GM21526 (cell line): ENCODE measurements around the gene MMD2.

ENCODE experiments used
- ATAC-seq: cut with Tn5 transposase; IDR thresholded peaks from one replicate; pipeline ENCODE4 v1.9.1; 2021; ENCODE audit warnings: moderate library complexity; ENCODE audit not compliant: unreplicated experiment, low FRiP score

Gene MMD2

DNA sequence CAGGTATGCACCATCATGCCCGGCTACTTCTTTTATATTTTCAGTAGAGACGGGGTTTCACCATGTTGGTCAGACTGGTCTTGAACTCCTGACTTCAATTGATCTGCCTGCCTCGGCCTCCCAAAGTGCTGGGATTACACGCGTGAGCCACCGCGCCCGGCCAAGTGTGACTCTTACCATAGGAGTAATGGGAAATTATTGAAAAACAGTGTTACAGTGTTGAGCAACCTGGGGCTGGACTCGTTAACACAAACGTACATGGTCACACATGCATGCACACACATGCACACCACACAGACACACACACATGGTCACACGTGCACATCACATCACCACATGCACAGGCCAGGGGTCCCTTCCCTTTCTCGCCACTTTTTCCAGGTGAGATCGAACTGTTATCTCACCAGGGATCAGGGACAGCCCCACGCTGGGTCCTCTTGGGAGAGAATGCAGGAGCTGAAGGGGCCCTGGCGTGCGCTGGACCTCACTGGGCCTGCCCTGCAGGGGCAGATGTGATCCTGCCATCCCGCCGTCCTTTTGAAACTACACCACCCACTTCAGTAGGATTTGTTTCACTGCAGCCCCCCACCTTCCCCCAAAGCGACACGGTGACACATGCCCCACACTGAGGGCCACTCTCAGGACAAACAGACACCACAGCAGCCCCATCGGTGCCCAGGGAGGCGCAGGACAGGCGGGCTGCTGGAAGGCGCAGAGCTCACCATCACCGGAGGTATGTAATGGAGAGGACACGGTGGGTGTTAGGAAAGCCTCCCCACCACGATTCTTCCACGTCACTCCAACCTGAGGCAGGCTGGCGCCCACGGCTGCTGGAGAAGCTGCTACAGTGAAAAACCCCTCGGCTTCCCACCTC is 85.7 kb downstream of the MMD2 start:
- no peak for ATAC-seq

GRCh38 chr7:4871930-4872675 is 86.9 kb downstream of the MMD2 start:
- ATAC-seq: no peak

GRCh38 chr7:4871056-4871680 is 87.8 kb downstream of the MMD2 start:
- ATAC-seq: no peak

GRCh38 chr7:4868493-4868892 is 90.5 kb downstream of the MMD2 start:
- ATAC-seq: no peak

DNA sequence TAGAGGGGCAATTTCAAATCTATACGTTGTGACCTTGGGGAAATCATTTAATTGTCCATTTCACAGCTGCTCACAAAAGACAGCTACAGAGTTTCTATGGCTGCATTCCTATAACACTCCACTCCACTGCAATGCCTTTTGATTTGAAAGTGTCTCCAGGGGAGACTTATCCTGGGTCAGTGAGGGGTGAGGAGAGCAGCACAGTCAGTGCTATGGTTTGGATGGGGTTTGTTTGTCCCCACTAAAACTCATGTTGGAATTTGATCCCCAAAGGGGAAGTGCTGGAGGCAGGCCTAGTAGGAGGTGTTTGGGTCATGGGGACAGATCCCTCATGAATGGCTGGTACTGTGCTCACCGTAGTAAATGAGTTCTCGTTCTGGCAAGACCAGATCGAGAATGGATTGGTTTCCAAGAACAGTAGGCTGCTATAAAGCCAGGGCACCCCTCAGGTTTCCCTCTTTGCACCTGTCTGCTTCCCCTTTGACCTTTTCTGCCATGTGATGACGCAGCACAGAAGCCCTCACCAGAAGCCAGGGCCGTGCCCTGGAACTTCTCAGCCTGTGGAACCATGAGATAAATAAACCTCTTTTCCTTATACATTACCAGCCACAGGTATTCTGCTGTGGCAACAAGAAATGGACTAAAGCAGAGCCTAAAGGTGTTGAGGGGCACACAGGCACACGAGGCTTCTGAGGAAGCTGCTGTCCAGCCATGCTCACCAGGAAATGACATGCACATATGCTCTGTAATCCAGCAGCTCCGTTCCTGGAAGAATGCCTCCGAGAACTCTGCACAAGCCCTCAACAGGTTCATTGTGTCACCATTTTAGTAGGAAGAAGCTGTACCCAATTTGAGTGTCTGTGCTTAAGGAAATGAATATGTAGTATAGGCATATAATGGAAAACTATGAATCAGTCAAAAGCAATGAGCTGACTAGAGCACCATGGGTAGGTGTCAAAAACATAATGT is 92.2 kb downstream of the MMD2 start:
- no peak for ATAC-seq

DNA sequence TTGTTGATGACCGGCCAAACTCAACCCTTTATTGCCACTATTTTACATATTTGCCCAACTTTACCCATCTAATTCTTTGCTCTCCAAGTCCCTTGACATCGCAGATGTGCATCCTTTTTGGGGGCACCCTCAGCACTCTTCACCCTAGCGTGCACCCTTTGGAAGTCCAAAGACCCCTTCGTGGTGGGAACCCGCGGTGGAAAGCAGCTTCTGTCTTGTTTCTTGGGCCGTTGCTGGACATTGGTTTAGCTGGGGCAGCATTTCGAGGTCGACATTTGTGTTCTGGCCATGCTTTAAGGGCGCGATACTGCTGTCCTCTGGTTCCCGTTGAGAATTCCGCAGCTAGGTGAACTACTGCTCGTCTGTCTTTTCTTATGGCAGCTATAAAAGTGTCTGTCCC is 96.8 kb downstream of the MMD2 start:
- no peak for ATAC-seq

GRCh38 chr7:4861673-4862072 is 97.3 kb downstream of the MMD2 start, which contains the start of gene PAPOLB:
Gene PAPOLB (minus strand): TSS chr7:4862030. CDS start chr7:4861810, 220 bp downstream.
- no peak for ATAC-seq

- no peak for ATAC-seq
Measured at GRCh38 chr7:4861227-4861626, 97.8 kb downstream of the MMD2 start.

DNA sequence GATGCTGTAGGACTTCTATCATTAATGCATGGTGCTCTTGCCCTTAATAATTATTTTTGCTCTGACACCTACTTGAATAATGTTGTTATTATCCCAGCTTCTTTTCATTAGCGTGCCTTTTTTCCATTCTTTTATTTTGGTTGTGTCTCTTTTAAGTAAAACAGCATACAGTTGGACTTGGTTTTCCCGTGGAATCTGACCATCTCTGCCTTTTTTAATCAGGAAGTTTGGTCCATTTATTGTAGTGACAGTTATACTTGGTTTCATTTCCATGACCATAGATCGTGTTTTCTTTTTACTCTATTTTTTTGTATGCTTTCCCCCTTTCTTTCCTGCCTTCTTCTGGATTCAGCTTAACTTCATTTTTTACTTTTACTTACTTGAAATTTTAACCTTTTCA is 101.8 kb downstream of the MMD2 start:
- ATAC-seq: no peak

GRCh38 chr7:4856336-4857057 is 102.5 kb downstream of the MMD2 start:
- ATAC-seq: no peak
